Cardiac fibroblast (primary cell): ENCODE measurements around the gene HIGD1A.
A peak's percentile ranks its signal among the peaks of the same experiment; 100 is the strongest.

Experiments used
- DNase-seq, 2 donors: peaks; one replicate each; pipeline versions ENCODE4 v3.0.0 to v3.0.0-alpha.2; 2010; ENCODE audit warnings: low read depth in 2 of 2
- H3K4me3 ChIP-seq, 2 donors: replicated peaks in 1 of 2; 1 replicate in 1 of 2; 2 replicates in 1 of 2; pipeline ENCODE4 v1.5.1; 2011; ENCODE audit warnings: low read depth in 2 of 2, low read length in 2 of 2, mild to moderate bottlenecking in 2 of 2, moderate library complexity in 1 of 2
- TF ChIP-seq, protein P1 (sequence below): IDR thresholded peaks from one replicate; pipeline ENCODE4 v1.5.1; 2011; ENCODE audit warnings: low read depth, mild to moderate bottlenecking, low read length, inconsistent platforms

Gene HIGD1A

DNA sequence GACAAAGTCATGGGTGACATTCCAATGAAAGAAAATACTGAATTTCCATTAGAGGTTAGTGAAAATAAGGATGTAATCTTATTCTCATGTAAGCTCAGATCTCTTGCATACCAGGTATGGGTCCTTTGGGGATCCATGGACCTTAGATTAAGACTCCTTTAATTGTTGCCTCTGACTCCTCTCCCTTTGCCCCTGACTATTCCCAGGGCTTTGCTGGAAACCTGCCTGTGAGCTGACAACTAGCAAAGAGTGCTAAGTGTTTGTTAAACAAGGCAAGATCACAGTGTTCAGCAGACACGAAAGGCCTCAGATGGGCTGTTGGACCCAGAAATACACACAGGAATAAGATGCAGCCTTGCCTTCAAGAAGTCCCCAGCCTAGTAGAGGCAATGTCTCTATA is 37.0 kb upstream of the HIGD1A start:
- TF ChIP-seq, protein P1, sequence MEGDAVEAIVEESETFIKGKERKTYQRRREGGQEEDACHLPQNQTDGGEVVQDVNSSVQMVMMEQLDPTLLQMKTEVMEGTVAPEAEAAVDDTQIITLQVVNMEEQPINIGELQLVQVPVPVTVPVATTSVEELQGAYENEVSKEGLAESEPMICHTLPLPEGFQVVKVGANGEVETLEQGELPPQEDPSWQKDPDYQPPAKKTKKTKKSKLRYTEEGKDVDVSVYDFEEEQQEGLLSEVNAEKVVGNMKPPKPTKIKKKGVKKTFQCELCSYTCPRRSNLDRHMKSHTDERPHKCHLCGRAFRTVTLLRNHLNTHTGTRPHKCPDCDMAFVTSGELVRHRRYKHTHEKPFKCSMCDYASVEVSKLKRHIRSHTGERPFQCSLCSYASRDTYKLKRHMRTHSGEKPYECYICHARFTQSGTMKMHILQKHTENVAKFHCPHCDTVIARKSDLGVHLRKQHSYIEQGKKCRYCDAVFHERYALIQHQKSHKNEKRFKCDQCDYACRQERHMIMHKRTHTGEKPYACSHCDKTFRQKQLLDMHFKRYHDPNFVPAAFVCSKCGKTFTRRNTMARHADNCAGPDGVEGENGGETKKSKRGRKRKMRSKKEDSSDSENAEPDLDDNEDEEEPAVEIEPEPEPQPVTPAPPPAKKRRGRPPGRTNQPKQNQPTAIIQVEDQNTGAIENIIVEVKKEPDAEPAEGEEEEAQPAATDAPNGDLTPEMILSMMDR = no peak
- DNase-seq = no peak
- H3K4me3 ChIP-seq = no peak overlapping the region

DNA sequence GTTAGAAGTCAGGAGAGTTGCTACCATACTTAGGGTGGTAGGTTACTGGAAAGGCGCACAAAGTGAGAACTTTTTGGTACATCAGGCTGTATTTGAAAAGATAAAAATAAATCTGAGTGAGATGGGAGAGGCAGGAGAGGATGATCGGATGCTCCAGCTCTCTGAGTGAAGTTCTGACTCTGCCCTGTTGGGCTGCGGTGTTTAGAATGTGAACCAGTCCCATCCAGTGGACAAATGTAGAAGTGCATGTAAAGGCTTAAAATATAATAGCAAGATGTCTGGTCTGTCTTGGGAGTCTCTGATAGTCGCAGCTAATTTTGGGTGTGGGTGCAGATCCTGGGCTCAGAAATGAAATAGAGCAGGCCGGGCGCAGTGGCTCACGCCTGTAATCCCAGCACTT is 35.3 kb upstream of the HIGD1A start:
- H3K4me3 ChIP-seq = peak overlapping the region in 1 of 2 donors; percentile 33
- peak; percentile 75 to 82 for DNase-seq
- TF ChIP-seq, protein P1 = peak; percentile 81

DNA sequence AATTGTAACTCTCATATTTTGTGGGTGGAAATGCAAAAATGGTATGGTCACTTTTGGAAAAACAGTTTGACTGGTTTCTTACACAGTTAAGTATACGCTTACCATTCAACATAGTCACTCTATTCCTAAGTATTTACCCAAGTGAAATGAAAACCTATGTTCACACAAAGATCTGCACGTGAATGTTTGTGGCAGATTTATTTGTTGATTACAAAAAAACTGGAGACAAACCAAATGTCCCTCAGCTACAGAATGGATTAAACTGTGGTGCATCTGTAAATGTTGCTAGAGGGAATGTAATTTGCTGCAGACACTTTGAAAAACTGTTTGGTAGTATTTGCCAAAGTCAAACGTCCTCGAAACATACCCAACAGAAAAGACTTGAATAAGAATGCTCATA is 34.3 kb upstream of the HIGD1A start:
- H3K4me3 ChIP-seq = no peak overlapping the region
- DNase-seq = no peak
- TF ChIP-seq, protein P1 = no peak

DNA sequence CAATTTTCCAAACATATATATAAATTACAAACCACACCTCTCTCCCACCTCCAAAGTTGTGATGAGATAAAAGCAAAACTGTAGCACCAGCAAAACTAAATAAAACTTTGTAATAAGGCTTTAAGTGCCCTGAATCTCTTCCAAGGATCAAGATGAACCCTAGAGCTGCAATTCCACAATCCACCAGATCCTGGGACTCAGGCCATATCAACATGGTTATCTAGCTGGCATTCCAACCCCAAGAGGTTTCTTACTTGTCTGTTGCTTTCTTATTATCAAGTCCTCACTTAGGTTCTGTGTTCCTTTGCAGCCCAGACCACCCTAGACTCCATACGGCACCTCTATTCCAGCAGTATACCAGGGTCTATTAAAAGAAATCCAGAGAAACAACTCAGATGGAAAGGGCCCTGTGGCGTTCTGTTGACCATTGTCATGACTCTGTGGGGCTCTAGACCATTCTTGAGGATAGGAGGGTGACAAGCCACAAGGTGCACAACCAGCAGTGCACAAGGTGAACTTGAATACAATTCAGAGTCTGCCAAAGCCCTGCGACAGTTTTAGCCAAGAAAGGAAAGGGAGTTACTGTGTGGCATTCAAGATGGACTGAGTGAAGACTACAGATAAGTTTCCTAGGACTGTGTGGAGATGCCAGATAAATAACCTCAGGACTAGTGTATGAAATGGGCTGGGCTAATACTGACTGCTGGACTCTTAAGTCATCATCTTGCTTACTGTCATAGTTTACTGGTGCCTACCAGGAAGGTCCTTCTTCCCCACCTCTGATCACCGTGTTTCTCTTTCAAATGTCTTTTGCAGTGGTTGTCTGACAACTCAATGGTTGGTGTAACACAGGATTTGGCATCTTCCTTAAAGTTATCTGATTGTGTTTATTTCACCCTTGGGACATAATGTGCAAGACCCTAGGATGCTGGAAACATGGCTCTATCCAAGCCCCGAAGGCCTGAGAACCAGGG is 32.1 kb upstream of the HIGD1A start:
- TF ChIP-seq, protein P1 = no peak
- no peak overlapping the region for H3K4me3 ChIP-seq
- DNase-seq = no peak

DNA sequence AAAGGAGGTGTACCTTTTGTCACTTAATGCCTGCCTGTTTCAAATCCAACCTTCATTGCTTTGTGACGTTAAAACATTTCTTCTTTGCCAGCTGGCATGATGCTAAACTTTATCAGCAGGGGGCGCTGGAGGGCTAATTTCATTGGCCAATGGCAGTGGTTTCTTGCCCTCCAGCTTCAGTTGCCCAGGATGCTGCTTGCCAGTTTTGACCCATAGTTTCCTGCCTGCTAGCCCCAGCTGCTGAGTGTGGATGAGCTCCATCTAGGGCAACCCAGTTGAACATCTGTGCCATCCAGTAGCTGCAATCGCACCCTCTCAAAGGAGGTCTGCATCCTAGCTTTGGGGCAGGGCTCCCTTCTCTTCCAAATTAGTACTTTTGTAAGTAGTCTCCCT is 27.0 kb upstream of the HIGD1A start:
- no peak overlapping the region for H3K4me3 ChIP-seq
- TF ChIP-seq, protein P1 = peak; percentile 77
- peak; percentile 67 to 73 for DNase-seq

DNA sequence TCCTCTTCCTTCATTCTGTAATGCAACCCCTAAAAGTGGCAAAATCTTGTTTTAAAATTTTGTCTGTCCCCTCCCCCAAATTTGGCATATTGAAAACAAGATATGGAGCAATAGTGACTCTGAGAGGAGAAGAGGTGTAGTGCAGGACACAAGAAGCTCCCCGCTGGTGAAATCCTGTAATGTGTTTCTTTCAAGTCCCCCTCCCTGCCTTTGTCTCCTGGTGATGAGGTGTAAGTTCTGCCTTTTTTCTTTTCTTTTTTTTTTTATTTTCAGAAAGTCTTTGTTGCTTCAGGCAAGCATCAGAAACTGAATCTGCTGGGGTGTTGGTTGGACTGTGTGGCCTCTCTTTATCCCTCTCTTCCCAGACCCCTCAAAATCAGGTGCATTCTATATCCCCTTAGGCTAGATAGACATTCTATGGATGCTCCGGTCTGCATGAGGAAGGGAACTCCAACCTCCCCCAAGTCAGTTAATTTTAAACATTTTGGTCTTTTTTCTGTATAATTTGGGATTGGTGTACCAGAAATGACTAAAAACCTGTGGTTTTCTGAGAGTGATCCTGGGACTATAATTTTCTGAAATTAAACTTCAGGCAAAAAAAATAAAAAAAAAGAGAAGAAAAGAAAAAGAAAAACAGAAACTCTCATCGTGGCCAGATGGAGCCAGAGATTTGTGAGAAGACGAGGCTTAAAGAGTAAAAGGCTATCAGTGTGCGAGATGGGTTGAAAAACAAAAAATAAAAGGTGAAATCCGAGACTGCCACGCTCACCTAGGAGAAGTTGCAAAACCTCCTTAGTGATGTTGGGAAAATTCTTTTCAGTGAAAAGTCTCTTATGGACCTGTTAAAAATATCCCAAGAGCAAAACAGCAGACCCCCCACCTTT is 26.4 kb upstream of the HIGD1A start:
- no peak overlapping the region for H3K4me3 ChIP-seq
- TF ChIP-seq, protein P1 = peak; percentile 38
- peak; percentile 48 to 56 for DNase-seq
